ENCODE measurements around the gene TMEM91. TPM values are rescaled to one million over a fixed set of nuclear protein-coding genes. Genes with fewer than 3 reads are reported as not detected.
"Not testable (repeated sequence)": the region's sequence is repeated elsewhere in the genome, so short reads cannot be mapped to it uniquely, and the experiment has no call there.

Gene TMEM91
- polyA plus RNA-seq, 1 donor = 13.8 TPM

GRCh38 chr19:41376998-41377365 is 649 bp downstream of the TMEM91 start:
- no peaks in the 10 kb centered on the region for H3K36me3 ChIP-seq (ENCODE audit: control insufficient read depth, insufficient read depth, low read length)
- no peaks in the 10 kb centered on the region for H3K27me3 ChIP-seq (ENCODE audit: control insufficient read depth, insufficient read depth, low read length)
- 100% methylated on average over 1 of the region's 8 CpGs for WGBS (ENCODE audit: insufficient coverage, low lambda C conversion rate)
- no peak overlapping the region for H3K27ac ChIP-seq (ENCODE audit: low read length)
- H3K4me3 ChIP-seq (ENCODE audit: low read length) = peak overlapping the region; percentile 43
- no peaks in the 10 kb centered on the region for H3K9me3 ChIP-seq (ENCODE audit: control insufficient read depth, low read depth, low read length)
- H3K4me1 ChIP-seq (ENCODE audit: control insufficient read depth, insufficient read depth, low read length) = peaks cover 3% of the 10 kb centered on the region
- DNase-seq = no peak

- DNase-seq = no peak
- no CpG with 5 or more reads among the region's 9 CpGs for WGBS (ENCODE audit: insufficient coverage, low lambda C conversion rate)
- Histone ChIP-seq H3K4me1 (ENCODE audit: control insufficient read depth, insufficient read depth, low read length) (peaks cover 3% of the 10 kb centered on the region), H3K36me3 (ENCODE audit: control insufficient read depth, insufficient read depth, low read length) (peaks cover 3% of the 10 kb centered on the region), H3K27me3 (ENCODE audit: control insufficient read depth, insufficient read depth, low read length) (no peaks in the 10 kb centered on the region), H3K9me3 (ENCODE audit: control insufficient read depth, low read depth, low read length) (no peaks in the 10 kb centered on the region), H3K27ac (ENCODE audit: low read length) (no peak overlapping the region), H3K4me3 (ENCODE audit: low read length) (no peak overlapping the region)
Observed at GRCh38 chr19:41377977-41378709, 1.8 kb downstream of the TMEM91 start.

- H3K4me3 ChIP-seq (ENCODE audit: low read length); H3K36me3 ChIP-seq (ENCODE audit: control insufficient read depth, insufficient read depth, low read length); H3K9me3 ChIP-seq (ENCODE audit: control insufficient read depth, low read depth, low read length); H3K4me1 ChIP-seq (ENCODE audit: control insufficient read depth, insufficient read depth, low read length); H3K27ac ChIP-seq (ENCODE audit: low read length); DNase-seq; H3K27me3 ChIP-seq (ENCODE audit: control insufficient read depth, insufficient read depth, low read length): not testable (repeated sequence)
- 100% methylated on average over 1 of the region's 8 CpGs for WGBS (ENCODE audit: insufficient coverage, low lambda C conversion rate)
Observed at GRCh38 chr19:41381536-41381935, 5.2 kb downstream of the TMEM91 start.

- Histone ChIP-seq H3K27me3 (ENCODE audit: control insufficient read depth, insufficient read depth, low read length) (no peaks in the 10 kb centered on the region), H3K27ac (ENCODE audit: low read length) (no peak overlapping the region), H3K36me3 (ENCODE audit: control insufficient read depth, insufficient read depth, low read length) (peaks cover 22% of the 10 kb centered on the region), H3K9me3 (ENCODE audit: control insufficient read depth, low read depth, low read length) (peaks cover 3% of the 10 kb centered on the region), H3K4me1 (ENCODE audit: control insufficient read depth, insufficient read depth, low read length) (no peaks in the 10 kb centered on the region), H3K4me3 (ENCODE audit: low read length) (no peak overlapping the region)
- no peak for DNase-seq
- WGBS (ENCODE audit: insufficient coverage, low lambda C conversion rate) = no CpG with 5 or more reads among the region's 5 CpGs
Observed at GRCh38 chr19:41384351-41384750, 8.0 kb downstream of the TMEM91 start.

- WGBS (ENCODE audit: insufficient coverage, low lambda C conversion rate) = no CpG with 5 or more reads among the region's 13 CpGs
- no peak overlapping the region for H3K4me3 ChIP-seq (ENCODE audit: low read length)
- no peaks in the 10 kb centered on the region for H3K4me1 ChIP-seq (ENCODE audit: control insufficient read depth, insufficient read depth, low read length)
- no peak for DNase-seq
- no peak overlapping the region for H3K27ac ChIP-seq (ENCODE audit: low read length)
- no peaks in the 10 kb centered on the region for H3K27me3 ChIP-seq (ENCODE audit: control insufficient read depth, insufficient read depth, low read length)
- H3K36me3 ChIP-seq (ENCODE audit: control insufficient read depth, insufficient read depth, low read length) = peaks cover 40% of the 10 kb centered on the region
- peaks cover 3% of the 10 kb centered on the region for H3K9me3 ChIP-seq (ENCODE audit: control insufficient read depth, low read depth, low read length)
Observed at GRCh38 chr19:41386442-41386841, 10.1 kb downstream of the TMEM91 start.

- no peak overlapping the region for H3K4me3 ChIP-seq (ENCODE audit: low read length)
- peaks cover 37% of the 10 kb centered on the region for H3K36me3 ChIP-seq (ENCODE audit: control insufficient read depth, insufficient read depth, low read length)
- no peaks in the 10 kb centered on the region for H3K27me3 ChIP-seq (ENCODE audit: control insufficient read depth, insufficient read depth, low read length)
- WGBS (ENCODE audit: insufficient coverage, low lambda C conversion rate) = no CpG with 5 or more reads among the region's 11 CpGs
- H3K9me3 ChIP-seq (ENCODE audit: control insufficient read depth, low read depth, low read length) = peaks cover under 1% of the 10 kb centered on the region
- H3K4me1 ChIP-seq (ENCODE audit: control insufficient read depth, insufficient read depth, low read length) = no peaks in the 10 kb centered on the region
- no peak overlapping the region for H3K27ac ChIP-seq (ENCODE audit: low read length)
- DNase-seq = no peak
Observed at GRCh38 chr19:41391618-41392017, 15.3 kb downstream of the TMEM91 start.

GRCh38 chr19:41392775-41393174 is 16.4 kb downstream of the TMEM91 start:
- DNase-seq = no peak
- Histone ChIP-seq H3K9me3 (ENCODE audit: control insufficient read depth, low read depth, low read length) (no peaks in the 10 kb centered on the region), H3K36me3 (ENCODE audit: control insufficient read depth, insufficient read depth, low read length) (peaks cover 29% of the 10 kb centered on the region), H3K4me3 (ENCODE audit: low read length) (no peak overlapping the region), H3K27ac (ENCODE audit: low read length) (no peak overlapping the region), H3K27me3 (ENCODE audit: control insufficient read depth, insufficient read depth, low read length) (no peaks in the 10 kb centered on the region), H3K4me1 (ENCODE audit: control insufficient read depth, insufficient read depth, low read length) (no peaks in the 10 kb centered on the region)
- WGBS (ENCODE audit: insufficient coverage, low lambda C conversion rate) = 100% methylated on average over 1 of the region's 12 CpGs

GRCh38 chr19:41395355-41395754 is 19.0 kb downstream of the TMEM91 start:
- Histone ChIP-seq H3K4me3 (ENCODE audit: low read length) (no peak overlapping the region), H3K36me3 (ENCODE audit: control insufficient read depth, insufficient read depth, low read length) (peaks cover 17% of the 10 kb centered on the region), H3K4me1 (ENCODE audit: control insufficient read depth, insufficient read depth, low read length) (peaks cover 8% of the 10 kb centered on the region), H3K27ac (ENCODE audit: low read length) (no peak overlapping the region), H3K27me3 (ENCODE audit: control insufficient read depth, insufficient read depth, low read length) (no peaks in the 10 kb centered on the region), H3K9me3 (ENCODE audit: control insufficient read depth, low read depth, low read length) (no peaks in the 10 kb centered on the region)
- no CpG with 5 or more reads among the region's 6 CpGs for WGBS (ENCODE audit: insufficient coverage, low lambda C conversion rate)
- no peak for DNase-seq

- peak within 1 kb of the TSS; percentile 31 for H3K27ac ChIP-seq (ENCODE audit: low read length)
Observed at GRCh38 chr19:41397086-41398049, 21.0 kb downstream of the TMEM91 start, which contains the start of the genes BCKDHA and EXOSC5. Gene BCKDHA, plus strand, starts transcription at chr19:41397818. Its CDS starts 10 bp downstream, at chr19:41397828. Gene EXOSC5, minus strand, starts transcription at chr19:41397359. Its CDS starts 31 bp downstream, at chr19:41397328.

GRCh38 chr19:41398050-41398418 is 21.7 kb downstream of the TMEM91 start:
- Histone ChIP-seq H3K4me1 (ENCODE audit: control insufficient read depth, insufficient read depth, low read length) (peaks cover 8% of the 10 kb centered on the region), H3K27me3 (ENCODE audit: control insufficient read depth, insufficient read depth, low read length) (no peaks in the 10 kb centered on the region), H3K27ac (ENCODE audit: low read length) (peak overlapping the region; percentile 31), H3K9me3 (ENCODE audit: control insufficient read depth, low read depth, low read length) (no peaks in the 10 kb centered on the region), H3K36me3 (ENCODE audit: control insufficient read depth, insufficient read depth, low read length) (peaks cover 8% of the 10 kb centered on the region), H3K4me3 (ENCODE audit: low read length) (peak overlapping the region; percentile 82)
- no peak for DNase-seq
- 0% methylated on average over 1 of the region's 5 CpGs for WGBS (ENCODE audit: insufficient coverage, low lambda C conversion rate)

More at GRCh38 chr19:41397086-41398049, 21.0 kb downstream of the TMEM91 start, which contains the start of the genes BCKDHA and EXOSC5:
- Histone ChIP-seq H3K27me3 (ENCODE audit: control insufficient read depth, insufficient read depth, low read length) (no peaks in the 10 kb centered on the region), H3K4me1 (ENCODE audit: control insufficient read depth, insufficient read depth, low read length) (peaks cover 8% of the 10 kb centered on the region), H3K9me3 (ENCODE audit: control insufficient read depth, low read depth, low read length) (no peaks in the 10 kb centered on the region), H3K36me3 (ENCODE audit: control insufficient read depth, insufficient read depth, low read length) (peaks cover 5% of the 10 kb centered on the region), H3K4me3 (ENCODE audit: low read length) (peak within 1 kb of the TSS; percentile 82)
- peak; percentile 100 for DNase-seq
- WGBS (ENCODE audit: insufficient coverage, low lambda C conversion rate) = no CpG with 5 or more reads among the region's 50 CpGs

Data from large intestine (tissue), 3 donors.